Activated CD4-positive, CD25-positive, alpha-beta regulatory T cell treated with anti-CD3 and anti-CD28 coated beads, Interleukin-2, amount 50 U/mL, for 72 hours (primary cell): ENCODE results near the gene MANSC4.
"Not testable (repeated sequence)": the region's sequence is repeated elsewhere in the genome, so short reads cannot be mapped to it uniquely, and the experiment has no call there.

Source experiments
- DNase-seq: peaks from one replicate; pipeline ENCODE4 v3.0.0; 2021

MANSC4 gene

GRCh38 chr12:27747111-27747820 lies 32.8 kb downstream of the MANSC4 start:
- DNase-seq, result no peak

GRCh38 chr12:27745734-27746133 lies 34.3 kb downstream of the MANSC4 start:
- DNase-seq, result not testable (repeated sequence)

- DNase-seq, result no peak
These were observed 36.4 kb downstream of the MANSC4 start for GRCh38 chr12:27743601-27744000.

- DNase-seq, result not testable (repeated sequence)
These were observed 45.7 kb downstream of the MANSC4 start for GRCh38 chr12:27734321-27734720.

- no peak for DNase-seq
These were observed 46.2 kb downstream of the MANSC4 start for GRCh38 chr12:27733791-27734190.

GRCh38 chr12:27733052-27733656 lies 46.9 kb downstream of the MANSC4 start:
- no peak for DNase-seq

GRCh38 chr12:27732281-27732680 lies 47.8 kb downstream of the MANSC4 start:
- DNase-seq, result no peak

- DNase-seq, result no peak
These were observed 49.9 kb downstream of the MANSC4 start for GRCh38 chr12:27730097-27730588.

- no peak for DNase-seq
These were observed 56.8 kb downstream of the MANSC4 start for GRCh38 chr12:27723212-27723611.
